GM21381 (cell line): ENCODE results near the gene FMNL2.
"Not testable (repeated sequence)": the region's sequence is repeated elsewhere in the genome, so short reads cannot be mapped to it uniquely, and the experiment has no call there.

ENCODE experiments used
- ATAC-seq: cut with Tn5 transposase; IDR thresholded peaks from one replicate; pipeline ENCODE4 v1.9.1; 2021; ENCODE audit warnings: mild to moderate bottlenecking, moderate library complexity; ENCODE audit not compliant: unreplicated experiment

Gene FMNL2

DNA sequence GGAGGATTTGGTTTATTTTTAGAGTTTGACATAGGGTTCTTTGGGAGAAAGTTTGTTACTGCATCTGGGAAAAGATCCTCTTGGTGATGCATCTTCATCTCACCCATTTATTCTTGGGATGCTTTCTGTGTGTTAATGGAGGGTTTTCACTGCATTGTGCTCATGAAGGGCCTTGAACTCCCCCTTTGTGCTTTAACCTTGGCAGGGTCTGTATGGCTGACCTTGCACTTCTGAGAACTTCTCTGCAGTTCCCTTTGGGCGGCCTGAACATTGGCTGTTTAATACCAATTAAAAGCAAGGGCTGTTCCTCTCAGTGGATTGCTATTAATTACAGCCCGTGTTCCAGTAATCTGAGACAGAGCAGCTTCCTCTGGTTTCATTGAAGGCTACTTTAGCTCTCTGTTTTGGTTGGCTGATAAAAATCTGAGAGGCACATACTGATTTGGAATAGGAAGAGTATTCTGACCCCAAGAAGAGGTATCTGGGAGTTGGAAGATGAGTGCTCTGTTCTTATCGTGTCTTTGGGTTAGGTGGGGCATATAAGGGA lies 37.5 kb downstream of the FMNL2 start:
- no peak for ATAC-seq

GRCh38 chr2:152375174-152375573 lies 40.2 kb downstream of the FMNL2 start:
- ATAC-seq = no peak

GRCh38 chr2:152376385-152376784 lies 41.4 kb downstream of the FMNL2 start:
- ATAC-seq = no peak

DNA sequence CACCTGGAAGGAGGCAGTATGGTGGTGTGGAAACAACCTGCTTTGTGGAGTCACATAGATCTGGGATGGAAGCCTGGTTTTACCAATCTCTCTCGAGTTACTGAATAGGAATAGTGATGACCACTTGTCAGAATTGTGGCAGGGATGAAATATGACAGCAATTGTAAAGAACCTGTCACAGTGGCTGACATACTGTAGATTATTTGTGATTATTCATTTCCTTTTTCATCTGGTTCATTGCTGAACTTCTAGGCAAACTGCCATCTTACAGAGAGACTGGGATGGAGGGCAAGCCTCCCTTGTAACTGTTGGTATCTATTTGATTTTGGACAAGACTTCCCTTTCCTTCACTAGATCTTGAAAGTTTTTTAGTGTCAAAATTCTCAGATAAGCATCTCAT lies 42.0 kb downstream of the FMNL2 start:
- ATAC-seq = no peak

DNA sequence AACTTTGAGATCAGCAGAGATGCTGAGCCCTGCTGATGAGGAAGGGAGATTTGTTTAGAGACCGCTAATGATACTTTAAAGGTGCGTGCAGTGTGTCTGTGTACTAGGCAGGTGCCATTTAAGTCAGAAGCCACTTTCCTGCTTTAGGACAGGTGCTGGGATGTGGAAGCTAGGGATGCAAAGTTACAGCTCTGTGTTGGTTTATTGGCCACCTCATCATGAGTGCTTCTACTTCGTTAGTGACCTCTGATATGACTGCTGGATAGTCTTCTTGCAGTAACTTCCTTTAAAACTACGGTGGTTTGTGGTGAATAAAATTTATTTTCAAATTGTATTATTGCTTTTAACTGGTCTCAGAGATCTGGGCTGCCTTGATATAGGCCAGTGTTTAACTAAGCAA lies 44.1 kb downstream of the FMNL2 start:
- ATAC-seq = no peak

GRCh38 chr2:152380261-152381055 lies 45.5 kb downstream of the FMNL2 start:
- no peak for ATAC-seq

DNA sequence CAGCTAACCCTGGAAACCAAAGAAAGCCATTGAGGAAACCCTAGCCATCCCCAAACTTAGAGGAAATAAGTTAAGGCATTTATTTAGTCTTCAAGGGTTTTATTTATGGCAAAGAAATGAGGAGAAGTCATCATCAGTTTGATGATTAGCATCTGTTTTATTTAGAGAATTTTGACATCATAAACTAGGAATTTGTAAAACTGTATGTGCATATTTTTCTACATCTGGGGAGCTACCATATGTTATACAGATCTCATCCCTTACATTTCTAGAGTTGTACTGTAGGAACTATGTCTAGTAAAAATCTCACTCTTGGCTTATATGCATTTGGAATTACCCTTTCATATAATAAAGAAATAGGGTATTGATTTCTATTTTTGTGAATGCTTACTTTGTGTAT lies 48.7 kb downstream of the FMNL2 start:
- no peak for ATAC-seq

GRCh38 chr2:152384992-152385391 lies 50.0 kb downstream of the FMNL2 start:
- ATAC-seq = no peak

GRCh38 chr2:152385650-152386049 lies 50.7 kb downstream of the FMNL2 start:
- no peak for ATAC-seq

GRCh38 chr2:152386266-152386665 lies 51.3 kb downstream of the FMNL2 start:
- ATAC-seq = no peak

DNA sequence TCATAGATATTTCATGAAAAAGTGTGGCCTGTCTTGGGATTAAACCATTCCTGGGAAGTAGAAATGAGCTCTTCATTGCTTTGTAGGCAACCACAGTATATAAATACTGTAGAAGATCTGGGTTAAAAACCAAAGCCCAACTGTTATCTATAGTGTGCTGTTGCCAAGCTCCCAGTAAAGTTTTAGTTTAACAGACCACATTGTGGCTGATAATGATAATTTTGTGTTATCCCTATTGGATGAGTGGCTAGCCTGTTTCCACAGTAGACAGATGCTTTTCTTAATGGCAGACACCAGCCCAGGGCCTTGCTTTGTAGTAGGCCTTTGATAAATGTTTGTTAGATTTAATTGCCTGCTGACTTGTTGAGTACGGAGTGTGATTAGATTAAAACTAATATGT lies 52.1 kb downstream of the FMNL2 start:
- ATAC-seq = no peak

- not testable (repeated sequence) for ATAC-seq
Observed at GRCh38 chr2:152388269-152388668, 53.3 kb downstream of the FMNL2 start.

DNA sequence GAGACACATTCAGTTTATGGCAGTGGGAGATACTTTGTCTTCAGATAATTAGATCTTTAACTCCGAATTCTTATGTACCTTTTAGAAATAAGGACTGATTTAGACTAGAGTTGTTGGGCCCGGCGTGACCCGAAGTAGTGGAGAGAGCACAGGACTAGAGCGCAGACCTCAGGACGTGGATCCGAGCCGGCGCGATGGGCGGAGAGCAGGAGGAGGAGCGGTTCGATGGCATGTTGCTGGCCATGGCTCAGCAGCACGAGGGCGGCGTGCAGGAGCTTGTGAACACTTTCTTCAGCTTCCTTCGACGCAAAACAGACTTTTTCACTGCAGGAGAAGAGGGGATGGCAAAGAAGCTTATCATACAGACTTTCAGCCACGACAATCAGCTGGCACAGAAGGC lies 54.5 kb downstream of the FMNL2 start:
- no peak for ATAC-seq

DNA sequence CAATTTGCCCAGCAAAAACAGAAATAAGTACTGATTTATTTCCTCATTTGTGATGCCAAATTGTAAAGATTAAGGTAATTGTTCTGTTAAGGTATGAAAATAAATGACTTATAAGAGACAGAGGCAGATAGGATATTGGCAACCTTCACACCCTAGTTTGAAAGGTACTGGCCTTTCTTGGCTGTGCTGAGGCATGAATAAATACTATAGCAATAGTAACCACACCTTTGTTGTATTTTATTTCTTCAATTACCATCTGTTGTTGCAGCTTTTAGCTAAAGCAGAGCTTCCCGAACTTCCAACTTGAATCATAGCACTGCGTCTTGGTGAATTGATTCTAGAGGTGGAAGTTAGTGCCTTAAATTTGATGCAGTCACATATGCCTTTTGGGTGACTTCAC lies 55.9 kb downstream of the FMNL2 start:
- ATAC-seq = no peak

GRCh38 chr2:152391318-152391717 lies 56.3 kb downstream of the FMNL2 start:
- ATAC-seq = no peak

GRCh38 chr2:152393377-152393776 lies 58.4 kb downstream of the FMNL2 start:
- ATAC-seq = no peak

GRCh38 chr2:152394326-152394725 lies 59.4 kb downstream of the FMNL2 start:
- ATAC-seq = no peak

DNA sequence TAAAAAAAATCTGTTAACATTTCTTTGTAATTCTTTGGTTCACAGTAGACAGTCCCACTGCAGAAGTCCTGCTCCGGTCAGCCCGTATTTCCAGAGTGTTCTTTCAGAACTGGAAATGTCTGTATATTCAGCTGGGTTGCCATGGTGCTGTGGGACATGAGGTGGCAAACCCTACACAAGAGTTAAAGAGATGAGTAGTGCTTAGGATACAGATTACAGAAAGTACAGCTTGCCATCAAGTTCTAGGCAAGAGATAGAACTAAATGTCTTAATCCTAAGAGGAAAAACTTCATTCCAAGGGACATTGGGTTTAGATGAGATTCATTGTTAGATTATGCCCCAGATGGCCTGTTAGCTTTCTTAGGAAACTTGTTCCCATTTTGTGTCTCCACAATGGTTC lies 60.1 kb downstream of the FMNL2 start:
- ATAC-seq = no peak

GRCh38 chr2:152395572-152395971 lies 60.6 kb downstream of the FMNL2 start:
- no peak for ATAC-seq

DNA sequence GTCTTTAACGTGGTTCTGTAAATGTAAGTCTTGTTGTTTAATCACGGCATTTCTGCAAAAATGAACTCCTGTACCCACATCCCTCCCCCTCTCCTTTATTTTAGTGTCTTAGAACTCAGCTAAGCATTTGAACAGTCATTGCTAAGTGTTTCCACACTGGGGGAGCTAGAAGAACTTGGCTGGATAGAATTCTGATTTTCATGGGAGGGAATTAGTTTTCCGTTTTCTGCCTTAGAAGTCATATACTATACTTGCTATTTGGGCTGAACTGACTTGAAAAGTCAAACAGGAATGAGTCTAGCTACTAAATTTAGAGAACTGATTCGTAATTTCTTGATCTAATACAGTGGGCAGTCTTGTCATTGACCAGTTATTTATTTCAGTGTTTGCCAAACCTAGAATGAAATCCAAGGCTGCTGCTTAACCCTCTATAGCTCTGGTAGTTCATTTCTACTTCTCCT lies 61.1 kb downstream of the FMNL2 start:
- no peak for ATAC-seq

GRCh38 chr2:152396763-152397162 lies 61.8 kb downstream of the FMNL2 start:
- no peak for ATAC-seq

DNA sequence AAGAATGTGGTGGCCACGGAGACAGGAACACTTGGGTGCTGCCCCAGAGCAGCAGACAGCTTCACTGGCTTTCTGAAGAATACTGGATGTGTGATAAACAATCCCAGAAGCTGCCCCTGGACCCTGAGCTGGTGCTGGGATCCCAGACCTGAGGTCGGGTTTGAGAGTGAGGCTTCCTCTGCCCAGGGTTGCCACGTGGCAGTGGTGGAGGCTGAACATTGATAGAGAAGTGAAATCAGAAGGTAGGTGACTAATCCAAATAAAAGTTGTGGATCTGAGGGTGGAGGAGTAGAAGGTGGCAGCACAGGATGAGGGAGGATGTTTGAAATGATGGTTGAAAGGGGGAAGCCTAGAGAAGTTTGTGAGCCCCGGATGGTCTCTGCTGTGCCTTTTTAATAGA lies 64.0 kb downstream of the FMNL2 start:
- no peak for ATAC-seq
